Measurements from ENCODE around the gene TSPAN7. TPM values are rescaled to one million over a fixed set of nuclear protein-coding genes. Genes with fewer than 3 reads are reported as not detected.

The TSPAN7 gene
- total RNA-seq, 1 donor: not detected

- DNase-seq (ENCODE audit: low read depth): no peak
- TF ChIP-seq CTCF (IDR thresholded peaks at IDR 0.05; ENCODE audit: insufficient read depth, low read depth, low read length): no peak
- no peak overlapping the region for H3K4me3 ChIP-seq (ENCODE audit: low read depth, low read length)
Observed at GRCh38 chrX:38620623-38621022, 59.3 kb downstream of the TSPAN7 start.

GRCh38 chrX:38626296-38626695, 65.0 kb downstream of the TSPAN7 start:
- no peak overlapping the region for H3K4me3 ChIP-seq (ENCODE audit: low read depth, low read length)
- TF ChIP-seq CTCF (IDR thresholded peaks at IDR 0.05; ENCODE audit: insufficient read depth, low read depth, low read length): no peak
- no peak for DNase-seq (ENCODE audit: low read depth)

GRCh38 chrX:38627683-38628082, 66.3 kb downstream of the TSPAN7 start:
- TF ChIP-seq CTCF (IDR thresholded peaks at IDR 0.05; ENCODE audit: insufficient read depth, low read depth, low read length): peak; percentile 49
- DNase-seq (ENCODE audit: low read depth): peak; percentile 7
- no peak overlapping the region for H3K4me3 ChIP-seq (ENCODE audit: low read depth, low read length)

- no peak overlapping the region for H3K4me3 ChIP-seq (ENCODE audit: low read depth, low read length)
- no peak for DNase-seq (ENCODE audit: low read depth)
Observed at GRCh38 chrX:38628587-38628986, 67.2 kb downstream of the TSPAN7 start.

GRCh38 chrX:38632516-38632915, 71.2 kb downstream of the TSPAN7 start:
- TF ChIP-seq CTCF (IDR thresholded peaks at IDR 0.05; ENCODE audit: insufficient read depth, low read depth, low read length): no peak
- no peak for DNase-seq (ENCODE audit: low read depth)
- H3K4me3 ChIP-seq (ENCODE audit: low read depth, low read length): no peak overlapping the region

More at GRCh38 chrX:38628587-38628986, 67.2 kb downstream of the TSPAN7 start:
- TF ChIP-seq CTCF (IDR thresholded peaks at IDR 0.05; ENCODE audit: insufficient read depth, low read depth, low read length): no peak

GRCh38 chrX:38634665-38635064, 73.3 kb downstream of the TSPAN7 start:
- no peak for DNase-seq (ENCODE audit: low read depth)
- TF ChIP-seq CTCF (IDR thresholded peaks at IDR 0.05; ENCODE audit: insufficient read depth, low read depth, low read length): no peak
- H3K4me3 ChIP-seq (ENCODE audit: low read depth, low read length): no peak overlapping the region
